ENCODE data around the gene CLIP1. TPM values are rescaled to one million over a fixed set of nuclear protein-coding genes. Genes with fewer than 3 reads are reported as not detected.
"Not testable (repeated sequence)": the region's sequence is repeated elsewhere in the genome, so short reads cannot be mapped to it uniquely, and the experiment has no call there.

The CLIP1 gene
- total and polyA plus RNA-seq, 7 donors = 16.8 to 257 (median 159) TPM

GRCh38 chr12:122464317-122465042 lies 42.0 kb upstream of the CLIP1 start:
- H3K27me3 ChIP-seq; H3K9me3 ChIP-seq; H3K4me1 ChIP-seq; H3K4me3 ChIP-seq; H3K36me3 ChIP-seq; intact Hi-C loops (cut with DNase I): not testable (repeated sequence)
- DNase-seq = peak; percentile 78
- WGBS, 2 donors = 74 to 84% methylated on average over 17 of the region's 17 CpGs
- TF ChIP-seq EP300 (IDR thresholded peaks at IDR 0.05) (peak in 3 of 4 donors; percentile 7 to 33 (median 15)), POLR2AphosphoS5 (IDR thresholded peaks at IDR 0.05) (peak; percentile 23 to 73 (median 40))
- peak overlapping the region; percentile 4 to 69 (median 40) for H3K27ac ChIP-seq

DNA sequence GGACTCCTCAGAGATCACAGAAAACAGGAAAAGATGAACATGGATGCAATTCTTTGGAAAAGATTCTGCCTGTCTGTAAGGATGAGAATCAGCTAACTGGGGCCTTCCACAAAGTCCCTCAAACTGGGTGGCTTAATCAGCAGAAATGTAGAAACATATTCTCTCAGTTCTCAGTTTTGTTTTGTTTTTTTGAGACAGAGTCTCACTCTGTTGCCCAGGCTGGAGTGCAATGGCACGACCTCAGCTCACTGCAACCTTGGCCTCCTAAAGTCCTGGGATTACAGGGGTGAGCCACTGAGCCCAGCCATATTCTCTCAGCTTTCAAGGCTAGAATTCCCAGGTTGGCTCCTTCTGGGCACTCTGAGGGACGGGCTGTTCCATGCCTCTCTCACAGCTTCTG lies 38.2 kb upstream of the CLIP1 start:
- 81% methylated on average over 2 of the region's 2 CpGs for WGBS, 2 donors
- DNase-seq = peak; percentile 4
- TF ChIP-seq EP300 (IDR thresholded peaks at IDR 0.05) = no peak

DNA sequence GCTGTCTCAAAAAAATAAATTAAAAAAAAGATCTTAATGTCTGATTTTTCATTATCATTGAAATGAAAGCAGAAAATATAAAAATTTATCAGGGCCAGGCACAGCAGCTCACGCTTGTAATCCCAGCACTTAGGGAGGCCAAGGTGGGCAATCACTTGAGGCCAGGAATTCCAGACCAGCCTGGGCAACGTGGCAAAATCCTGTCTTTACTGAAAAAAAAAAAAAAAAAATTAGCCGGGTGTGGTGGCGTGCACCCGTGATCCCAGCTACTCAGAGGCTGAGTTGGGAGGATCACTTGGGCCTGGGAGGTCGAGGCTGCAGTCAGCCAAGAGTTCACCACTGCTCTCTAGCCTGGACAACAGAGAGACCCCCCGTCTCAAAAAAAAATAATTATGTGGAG lies 37.6 kb upstream of the CLIP1 start:
- Histone ChIP-seq H3K27me3 (no peaks in the 10 kb centered on the region), H3K4me1 (no peaks in the 10 kb centered on the region), H3K36me3 (no peaks in the 10 kb centered on the region), H3K9me3 (no peaks in the 10 kb centered on the region), H3K4me3 (no peak overlapping the region), H3K27ac (no peak overlapping the region)
- WGBS, 2 donors = 90 to 94% methylated on average over 7 of the region's 7 CpGs
- no peak for DNase-seq
- intact Hi-C loops (cut with DNase I) = no loop called here
- TF ChIP-seq CTCF (IDR thresholded peaks at IDR 0.05) = no peak

More for the DNA sequence above, 38.2 kb upstream of the CLIP1 start:
- no peaks in the 10 kb centered on the region for H3K4me1 ChIP-seq
- intact Hi-C loops (cut with DNase I) = no loop called here
- no peak overlapping the region for H3K27ac ChIP-seq
- no peaks in the 10 kb centered on the region for H3K27me3 ChIP-seq
- H3K9me3 ChIP-seq = no peaks in the 10 kb centered on the region
- no peak overlapping the region for H3K4me3 ChIP-seq
- no peaks in the 10 kb centered on the region for H3K36me3 ChIP-seq

GRCh38 chr12:122459211-122459610 lies 36.7 kb upstream of the CLIP1 start:
- intact Hi-C loops (cut with DNase I) = no loop called here
- WGBS, 2 donors = 98% methylated on average over 2 of the region's 2 CpGs
- no peak overlapping the region for H3K4me3 ChIP-seq
- no peak overlapping the region for H3K27ac ChIP-seq
- H3K36me3 ChIP-seq = no peaks in the 10 kb centered on the region
- H3K4me1 ChIP-seq = no peaks in the 10 kb centered on the region
- TF ChIP-seq EP300 (IDR thresholded peaks at IDR 0.05) = no peak
- TF ChIP-seq POLR2AphosphoS5 (IDR thresholded peaks at IDR 0.05) = no peak
- no peak for TF ChIP-seq CTCF (IDR thresholded peaks at IDR 0.05)
- no peak for TF ChIP-seq POLR2A (IDR thresholded peaks at IDR 0.05)
- no peaks in the 10 kb centered on the region for H3K9me3 ChIP-seq
- peak; percentile 20 for DNase-seq
- no peaks in the 10 kb centered on the region for H3K27me3 ChIP-seq

DNA sequence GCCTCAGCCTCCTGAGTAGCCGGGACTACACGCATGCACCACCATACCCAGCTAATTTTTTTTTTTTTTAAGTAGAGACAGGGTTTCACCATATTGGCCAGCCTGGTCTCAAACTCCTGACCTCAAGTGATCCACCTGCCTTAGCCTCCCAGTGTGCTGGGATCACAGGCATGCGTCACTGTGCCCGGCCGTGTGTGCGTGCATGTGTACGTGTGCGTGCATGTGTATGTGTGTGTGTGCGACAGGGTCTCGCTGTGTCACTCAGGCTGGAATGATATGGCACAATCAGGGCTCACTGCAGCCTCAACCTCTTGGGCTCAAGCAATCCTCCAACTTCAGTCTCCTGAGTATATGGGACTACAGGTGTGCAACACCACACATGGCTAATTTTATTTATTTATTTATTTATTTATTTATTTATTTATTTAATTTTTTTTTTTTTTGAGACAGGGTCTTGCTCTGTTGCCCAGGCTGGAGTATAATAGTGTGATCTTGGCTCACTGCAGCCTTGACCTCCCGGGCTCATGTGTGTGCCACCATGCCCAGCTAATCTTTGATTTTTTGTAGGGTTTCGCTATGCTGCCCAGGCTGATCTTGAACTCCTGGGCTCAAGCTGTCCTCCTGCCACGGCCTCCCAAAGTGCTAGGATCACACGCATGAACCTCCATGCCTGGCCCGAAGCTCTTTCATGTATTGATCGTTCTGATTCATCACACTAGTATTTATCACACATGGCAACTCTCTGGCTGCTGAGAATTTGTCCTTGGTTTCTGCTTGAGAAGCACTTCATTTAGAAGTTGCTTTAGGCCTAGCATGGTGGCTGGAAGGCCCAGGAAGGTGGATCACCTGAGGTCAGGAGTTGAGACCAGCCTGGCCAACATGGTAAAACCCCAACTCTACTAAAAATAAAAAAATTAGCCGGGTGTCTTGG lies 35.9 kb upstream of the CLIP1 start:
- peak; percentile 27 for DNase-seq
- no peak overlapping the region for H3K27ac ChIP-seq
- H3K36me3 ChIP-seq = no peaks in the 10 kb centered on the region
- no peaks in the 10 kb centered on the region for H3K27me3 ChIP-seq
- no peak overlapping the region for H3K4me3 ChIP-seq
- intact Hi-C loops (cut with DNase I) = no loop called here
- 96% methylated on average over 17 of the region's 17 CpGs for WGBS, 2 donors
- no peaks in the 10 kb centered on the region for H3K9me3 ChIP-seq
- H3K4me1 ChIP-seq = no peaks in the 10 kb centered on the region
- no peak for TF ChIP-seq CTCF (IDR thresholded peaks at IDR 0.05)
- TF ChIP-seq POLR2AphosphoS5 (IDR thresholded peaks at IDR 0.05) = no peak
- TF ChIP-seq EP300 (IDR thresholded peaks at IDR 0.05) = no peak
- TF ChIP-seq POLR2A (IDR thresholded peaks at IDR 0.05) = no peak

Measured in sigmoid colon (tissue), 7 donors.